ENCODE results near the gene PCOLCE2. TPM values are rescaled to one million over a fixed set of nuclear protein-coding genes. Genes with fewer than 3 reads are reported as not detected.

PCOLCE2 gene
- total and polyA plus RNA-seq, 2 of the 8 experiments (the other 6 are each of a cell fraction or from before 2014, with no cell fraction given), result 11.1 to 12.6 TPM

GRCh38 chr3:142818651-142819050 lies 70.2 kb downstream of the PCOLCE2 start (continued):
- TF ChIP-seq POU5F1 (IDR thresholded peaks at IDR 0.05; ENCODE audit: low read depth, low read length) (no peak), RXRA (IDR thresholded peaks at IDR 0.05; ENCODE audit: insufficient read depth, low read depth, low read length) (no peak), EP300 (IDR thresholded peaks at IDR 0.05; ENCODE audit: borderline replicate concordance in 1 of 2, low read depth in 2 of 2, low read length in 2 of 2) (no peak), PHF8 (conservative IDR thresholded peaks at IDR 0.05; ENCODE audit: low read depth, low read length) (no peak)

Measured in H1 (cell line).